Effector memory CD4-positive, alpha-beta T cell (primary cell): ENCODE results near the gene CD8A.
"Not testable (repeated sequence)": the region's sequence is repeated elsewhere in the genome, so short reads cannot be mapped to it uniquely, and the experiment has no call there.

ENCODE experiments used
- DNase-seq, 3 donors: peaks; one replicate each; pipeline ENCODE4 v3.0.0-alpha.2; 2020
- H3K27ac ChIP-seq: 2 replicates; pipeline ENCODE4 v1.7.0; 2013; ENCODE audit warnings: mild to moderate bottlenecking, low read length, moderate library complexity; ENCODE audit not compliant: insufficient read depth, poor library complexity, severe bottlenecking
- H3K27me3 ChIP-seq: replicated peaks from 2 replicates; pipeline ENCODE4 v1.7.0; 2013; ENCODE audit warnings: mild to moderate bottlenecking, low read length; ENCODE audit not compliant: insufficient read depth, control insufficient read depth, poor library complexity, severe bottlenecking
- H3K36me3 ChIP-seq: 2 replicates; pipeline ENCODE4 v1.7.0; 2013; ENCODE audit warnings: mild to moderate bottlenecking, low read length, moderate library complexity; ENCODE audit not compliant: control insufficient read depth, insufficient read depth
- H3K4me1 ChIP-seq: 2 replicates; pipeline ENCODE4 v1.7.0; 2013; ENCODE audit warnings: low read length, mild to moderate bottlenecking; ENCODE audit not compliant: control insufficient read depth, insufficient read depth, poor library complexity, severe bottlenecking
- H3K4me3 ChIP-seq: 2 replicates; pipeline ENCODE4 v1.7.0; 2013; ENCODE audit warnings: low read length, low read depth, mild to moderate bottlenecking; ENCODE audit not compliant: insufficient read depth, poor library complexity, severe bottlenecking
- H3K9me3 ChIP-seq: 2 replicates; pipeline ENCODE4 v1.7.0; 2013; ENCODE audit warnings: mild to moderate bottlenecking, low read length, moderate library complexity; ENCODE audit not compliant: control insufficient read depth
- total RNA-seq, 3 donors: gene quantifications; one replicate each; lab custom pipeline; 2026; lab: John Stamatoyannopoulos, UW

Gene CD8A
- total RNA-seq = 0.35 to 83.6 (median 1.7) reads per million in 3 donors

- H3K27ac ChIP-seq = no peak within 1 kb of the TSS
- peak within 1 kb of the TSS; percentile 48 for H3K4me3 ChIP-seq
- no peak for DNase-seq
- H3K36me3 ChIP-seq = no peaks in the 10 kb centered on the region
- H3K9me3 ChIP-seq = peaks cover 2% of the 10 kb centered on the region
- H3K27me3 ChIP-seq = peaks cover 32% of the 10 kb centered on the region
- peaks cover 13% of the 10 kb centered on the region for H3K4me1 ChIP-seq
Measured at GRCh38 chr2:86790676-86791572, at the start of gene CD8A. CD8A (minus strand) TSS chr2:86790913; CDS start chr2:86790825, 88 bp downstream.

GRCh38 chr2:86839871-86840548 is 49.3 kb upstream of the CD8A start:
- DNase-seq, H3K36me3 ChIP-seq, H3K9me3 ChIP-seq, H3K4me3 ChIP-seq, H3K27ac ChIP-seq, H3K27me3 ChIP-seq, H3K4me1 ChIP-seq: not testable (repeated sequence)

- not testable (repeated sequence) for H3K4me1 ChIP-seq, H3K9me3 ChIP-seq, H3K36me3 ChIP-seq, H3K27ac ChIP-seq, H3K4me3 ChIP-seq, H3K27me3 ChIP-seq, DNase-seq
Measured at GRCh38 chr2:86839455-86839854, 48.7 kb upstream of the CD8A start.

- not testable (repeated sequence) for H3K4me1 ChIP-seq, H3K36me3 ChIP-seq, DNase-seq, H3K27ac ChIP-seq, H3K9me3 ChIP-seq, H3K4me3 ChIP-seq, H3K27me3 ChIP-seq
Measured at GRCh38 chr2:86837714-86838113, 47.0 kb upstream of the CD8A start.

DNA sequence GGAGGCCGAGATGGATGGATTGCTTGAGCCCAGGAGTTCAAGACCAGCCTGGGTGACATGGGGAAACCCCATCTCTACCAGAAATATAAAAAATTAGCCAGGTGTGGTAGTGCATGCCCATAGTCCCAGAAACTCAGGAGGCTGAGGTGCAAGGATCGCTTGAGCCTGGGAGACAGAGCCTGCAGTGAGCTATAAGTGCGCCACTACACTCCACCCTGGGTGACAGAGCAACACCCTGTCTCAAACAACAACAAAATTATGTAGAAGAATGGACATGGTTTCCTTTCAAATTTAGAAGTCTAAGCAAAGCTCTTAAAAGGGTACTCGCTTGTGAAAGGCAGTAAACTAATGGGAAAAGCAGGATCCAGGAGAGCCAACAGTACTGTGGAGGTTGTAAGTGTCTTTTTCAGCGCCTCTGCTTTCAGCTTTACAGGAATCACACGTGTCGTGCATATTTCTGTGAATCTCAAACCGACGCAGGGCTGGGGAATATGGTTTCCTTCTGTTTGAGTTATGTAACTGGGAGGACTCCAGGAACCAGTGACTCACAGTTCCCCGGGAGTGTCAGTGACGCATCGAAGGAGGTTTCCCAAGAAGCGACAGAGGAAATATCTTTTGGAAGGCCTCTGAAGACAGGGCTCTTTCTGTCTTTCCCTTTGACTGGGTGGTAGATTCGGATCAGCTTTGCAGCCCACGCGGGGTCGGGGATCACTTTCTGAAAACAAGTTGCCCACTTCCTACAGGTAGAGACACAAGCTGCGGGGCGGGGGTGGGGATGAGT is 46.4 kb upstream of the CD8A start:
- not testable (repeated sequence) for H3K27me3 ChIP-seq, H3K9me3 ChIP-seq, H3K27ac ChIP-seq, DNase-seq, H3K36me3 ChIP-seq, H3K4me1 ChIP-seq
- H3K4me3 ChIP-seq = peak overlapping the region; percentile 12

- H3K27me3 ChIP-seq, H3K4me3 ChIP-seq, H3K27ac ChIP-seq, H3K9me3 ChIP-seq, DNase-seq, H3K36me3 ChIP-seq, H3K4me1 ChIP-seq: not testable (repeated sequence)
Measured at GRCh38 chr2:86835548-86835889, 44.8 kb upstream of the CD8A start.

DNA sequence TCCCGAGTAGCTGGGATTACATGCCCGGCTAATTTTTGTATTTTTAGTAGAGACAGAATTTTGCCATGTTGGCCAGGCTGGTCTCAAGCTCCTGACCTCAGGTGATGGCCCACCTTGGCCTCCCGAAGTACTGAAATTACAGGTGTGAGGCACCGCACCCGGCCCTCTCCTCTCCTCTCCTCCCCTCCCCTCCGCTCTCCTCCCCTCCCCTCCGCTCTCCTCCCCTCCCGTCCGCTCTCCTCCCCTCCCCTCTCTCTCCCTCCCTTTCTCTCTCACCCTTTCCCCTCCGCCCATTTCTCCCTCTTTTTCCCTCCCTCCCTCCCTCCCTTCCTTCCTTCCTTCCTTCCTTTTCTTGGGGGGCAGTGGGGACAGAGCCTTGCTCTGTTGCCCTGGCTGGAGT is 42.6 kb upstream of the CD8A start:
- Histone ChIP-seq H3K27me3 (no peaks in the 10 kb centered on the region), H3K36me3 (no peaks in the 10 kb centered on the region), H3K4me3 (no peak overlapping the region), H3K4me1 (no peaks in the 10 kb centered on the region), H3K27ac (no peak overlapping the region), H3K9me3 (no peaks in the 10 kb centered on the region)
- DNase-seq = no peak

DNA sequence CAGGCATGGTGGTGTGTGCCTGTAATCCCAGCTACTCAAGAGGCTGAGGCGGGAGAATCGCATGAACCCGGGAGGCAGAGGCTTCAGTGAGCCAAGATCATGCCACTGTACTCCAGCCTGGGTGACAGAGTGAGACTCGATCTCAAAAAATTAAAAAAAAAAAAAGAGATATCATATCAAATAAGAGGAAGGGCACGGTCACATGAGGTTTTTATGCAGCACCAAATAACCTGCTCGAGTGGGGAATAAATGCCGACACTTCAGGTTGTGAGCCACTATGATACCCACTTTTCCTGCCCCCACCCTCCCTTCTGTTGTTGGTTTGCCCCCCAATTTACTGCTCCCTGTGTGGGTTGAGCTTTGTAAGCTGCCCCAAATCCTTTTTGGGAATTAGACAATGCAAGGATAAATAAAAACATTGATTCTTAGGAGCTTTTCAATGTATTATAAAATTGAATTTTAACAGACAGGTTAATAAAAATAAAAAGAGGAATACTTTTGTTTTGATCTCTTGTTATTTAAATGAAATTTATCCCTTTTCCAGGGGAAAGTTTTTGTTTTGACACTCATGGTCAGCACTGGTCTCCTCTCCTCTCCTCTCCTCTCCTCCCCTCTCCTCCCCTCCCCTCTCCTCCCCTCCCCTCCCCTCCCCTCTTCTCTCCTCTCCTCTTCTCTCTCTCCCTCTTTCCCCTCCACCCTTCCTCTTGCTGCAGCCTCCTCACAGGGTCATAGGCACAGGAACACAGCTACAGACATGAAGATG is 41.8 kb upstream of the CD8A start:
- H3K27me3 ChIP-seq = no peaks in the 10 kb centered on the region
- H3K36me3 ChIP-seq = no peaks in the 10 kb centered on the region
- H3K4me3 ChIP-seq = no peak overlapping the region
- no peaks in the 10 kb centered on the region for H3K4me1 ChIP-seq
- no peak for DNase-seq
- no peak overlapping the region for H3K27ac ChIP-seq
- H3K9me3 ChIP-seq = no peaks in the 10 kb centered on the region

- no peaks in the 10 kb centered on the region for H3K36me3 ChIP-seq
- no peaks in the 10 kb centered on the region for H3K4me1 ChIP-seq
- no peak overlapping the region for H3K27ac ChIP-seq
- no peak overlapping the region for H3K4me3 ChIP-seq
- H3K27me3 ChIP-seq = no peaks in the 10 kb centered on the region
- H3K9me3 ChIP-seq = no peaks in the 10 kb centered on the region
- DNase-seq = no peak
Measured at GRCh38 chr2:86831537-86831936, 40.8 kb upstream of the CD8A start.
